GM19397 (cell line): ENCODE measurements around the gene ADH6.
"Not testable (repeated sequence)": the region's sequence is repeated elsewhere in the genome, so short reads cannot be mapped to it uniquely, and the experiment has no call there.

Source experiments
- ATAC-seq: cut with Tn5 transposase; IDR thresholded peaks from one replicate; pipeline ENCODE4 v1.9.1; 2021; ENCODE audit warnings: mild to moderate bottlenecking, moderate library complexity; ENCODE audit not compliant: unreplicated experiment

The ADH6 gene

DNA sequence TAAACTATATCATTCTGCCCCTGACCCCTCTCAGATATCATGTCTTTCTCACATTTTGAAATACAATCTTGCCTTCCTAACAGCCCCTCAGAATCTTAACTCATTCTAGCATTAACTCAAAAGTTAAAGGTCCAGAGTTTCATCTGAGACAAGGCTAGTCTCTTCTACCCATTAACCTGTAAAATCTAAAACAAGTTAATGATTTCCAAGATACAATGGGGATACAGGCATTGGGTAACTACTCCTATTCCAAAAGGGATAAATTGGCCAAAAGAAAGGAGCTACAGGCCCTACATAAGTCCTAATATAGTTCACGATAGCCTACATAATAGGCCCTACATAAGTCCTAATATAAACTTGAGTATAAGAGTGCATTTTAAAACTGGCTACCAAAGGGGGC is 18.9 kb downstream of the ADH6 start:
- ATAC-seq = no peak

DNA sequence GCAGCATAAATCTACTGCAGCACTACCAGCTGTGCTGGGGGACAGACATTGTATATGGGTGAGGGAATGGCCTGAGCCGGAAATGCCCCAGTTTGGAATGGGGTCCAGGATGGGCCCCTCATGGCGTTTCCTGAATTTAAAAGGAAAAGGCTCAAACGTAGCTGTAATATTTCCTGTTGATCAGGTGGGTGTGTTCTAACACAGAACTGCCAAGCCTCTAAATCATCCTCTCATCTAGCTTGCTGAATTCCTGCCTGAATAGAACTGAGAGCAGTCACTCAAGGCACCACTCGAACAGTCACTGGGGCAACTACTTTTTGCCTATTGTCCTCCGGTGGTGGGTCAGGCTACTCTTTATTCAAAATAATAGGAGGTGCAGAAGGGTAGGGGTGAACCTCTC is 28.7 kb downstream of the ADH6 start:
- ATAC-seq = no peak

- not testable (repeated sequence) for ATAC-seq
Observed at GRCh38 chr4:99189900-99190299, 29.1 kb downstream of the ADH6 start.

GRCh38 chr4:99186029-99186428 is 33.0 kb downstream of the ADH6 start:
- ATAC-seq = no peak

- no peak for ATAC-seq
Observed at GRCh38 chr4:99185581-99185980, 33.5 kb downstream of the ADH6 start.

GRCh38 chr4:99180382-99181070 is 38.5 kb downstream of the ADH6 start:
- ATAC-seq = no peak

GRCh38 chr4:99179626-99180025 is 39.4 kb downstream of the ADH6 start:
- no peak for ATAC-seq

DNA sequence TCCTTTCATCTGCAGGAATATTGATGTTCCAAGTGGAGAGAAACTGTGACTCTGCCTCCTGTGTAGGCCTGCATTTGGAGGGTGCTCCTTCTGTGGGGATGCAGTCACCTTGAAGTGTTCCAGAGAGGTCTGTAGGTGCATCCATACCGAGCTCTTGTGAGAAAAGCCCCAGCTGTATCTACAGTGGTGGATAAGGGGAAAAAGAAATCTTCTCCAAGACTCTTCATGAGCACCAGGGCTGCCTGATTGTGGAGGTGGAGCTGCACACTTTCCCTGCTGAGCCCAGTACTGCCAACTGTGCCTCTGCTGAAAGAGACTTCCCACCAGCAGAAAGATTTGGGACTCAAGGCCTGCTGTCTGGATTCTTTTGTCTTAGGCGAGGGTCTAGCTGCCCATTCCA is 39.9 kb downstream of the ADH6 start:
- no peak for ATAC-seq

- ATAC-seq = no peak
Observed at GRCh38 chr4:99166544-99166943, 52.5 kb downstream of the ADH6 start.

GRCh38 chr4:99165978-99166377 is 53.1 kb downstream of the ADH6 start:
- no peak for ATAC-seq

DNA sequence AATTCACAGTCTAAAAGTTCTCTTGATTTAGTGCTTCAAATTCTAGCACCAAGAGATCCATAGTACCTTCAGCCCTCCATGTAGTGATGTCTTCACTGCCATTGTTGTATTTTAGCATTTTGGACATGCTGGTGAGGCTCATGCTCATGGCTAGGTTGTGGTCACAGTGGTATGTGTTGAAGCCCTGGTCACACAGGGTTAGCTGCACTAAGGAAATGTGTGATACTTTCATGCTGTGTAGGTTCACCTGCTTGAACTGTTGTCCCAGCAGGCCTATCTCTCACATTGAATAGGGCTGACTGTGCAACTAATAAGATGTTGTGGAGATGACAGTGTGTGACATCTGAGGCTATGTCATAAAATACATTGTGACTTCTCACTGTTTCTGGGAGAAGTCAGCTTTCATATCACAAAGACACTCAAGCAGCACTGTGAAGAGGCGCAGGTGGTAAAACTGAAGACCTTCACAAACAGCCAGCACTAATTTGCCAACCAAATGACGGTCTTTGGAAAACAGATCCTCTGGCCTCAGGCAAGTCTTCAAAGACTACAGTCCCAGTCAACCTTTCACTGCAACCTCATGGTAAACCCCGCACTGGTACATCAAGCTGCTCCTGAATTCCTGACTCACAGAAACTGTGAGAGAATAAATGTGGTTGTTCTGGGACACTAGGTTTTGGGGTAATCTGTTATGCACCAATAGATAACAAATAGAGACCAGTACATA is 57.5 kb downstream of the ADH6 start:
- no peak for ATAC-seq

- ATAC-seq = no peak
Observed at GRCh38 chr4:99159699-99160098, 59.3 kb downstream of the ADH6 start.

GRCh38 chr4:99157478-99157935 is 61.5 kb downstream of the ADH6 start:
- ATAC-seq = no peak

- no peak for ATAC-seq
Observed at GRCh38 chr4:99156992-99157391, 62.1 kb downstream of the ADH6 start.

GRCh38 chr4:99154658-99155342 is 64.2 kb downstream of the ADH6 start:
- no peak for ATAC-seq
